Measurements from ENCODE around the gene EDN1.

DNA sequence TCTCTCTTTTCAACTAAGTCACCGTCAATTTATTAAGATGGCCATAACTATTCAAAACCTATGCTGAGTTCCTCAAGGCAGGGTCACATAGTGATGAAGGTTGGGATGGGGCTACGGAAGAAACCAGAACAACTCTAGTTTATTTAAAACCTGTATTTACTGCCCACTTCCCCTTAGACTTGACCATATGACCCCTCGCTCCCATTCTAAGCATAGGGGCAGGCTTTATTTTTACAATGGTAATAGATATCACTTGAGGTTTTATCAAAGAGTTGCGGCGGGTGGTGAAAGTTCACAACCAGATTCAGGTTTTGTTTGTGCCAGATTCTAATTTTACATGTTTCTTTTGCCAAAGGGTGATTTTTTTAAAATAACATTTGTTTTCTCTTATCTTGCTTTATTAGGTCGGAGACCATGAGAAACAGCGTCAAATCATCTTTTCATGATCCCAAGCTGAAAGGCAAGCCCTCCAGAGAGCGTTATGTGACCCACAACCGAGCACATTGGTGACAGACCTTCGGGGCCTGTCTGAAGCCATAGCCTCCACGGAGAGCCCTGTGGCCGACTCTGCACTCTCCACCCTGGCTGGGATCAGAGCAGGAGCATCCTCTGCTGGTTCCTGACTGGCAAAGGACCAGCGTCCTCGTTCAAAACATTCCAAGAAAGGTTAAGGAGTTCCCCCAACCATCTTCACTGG is 5.5 kb downstream of the EDN1 start:
- TF ChIP-seq, protein P1, sequence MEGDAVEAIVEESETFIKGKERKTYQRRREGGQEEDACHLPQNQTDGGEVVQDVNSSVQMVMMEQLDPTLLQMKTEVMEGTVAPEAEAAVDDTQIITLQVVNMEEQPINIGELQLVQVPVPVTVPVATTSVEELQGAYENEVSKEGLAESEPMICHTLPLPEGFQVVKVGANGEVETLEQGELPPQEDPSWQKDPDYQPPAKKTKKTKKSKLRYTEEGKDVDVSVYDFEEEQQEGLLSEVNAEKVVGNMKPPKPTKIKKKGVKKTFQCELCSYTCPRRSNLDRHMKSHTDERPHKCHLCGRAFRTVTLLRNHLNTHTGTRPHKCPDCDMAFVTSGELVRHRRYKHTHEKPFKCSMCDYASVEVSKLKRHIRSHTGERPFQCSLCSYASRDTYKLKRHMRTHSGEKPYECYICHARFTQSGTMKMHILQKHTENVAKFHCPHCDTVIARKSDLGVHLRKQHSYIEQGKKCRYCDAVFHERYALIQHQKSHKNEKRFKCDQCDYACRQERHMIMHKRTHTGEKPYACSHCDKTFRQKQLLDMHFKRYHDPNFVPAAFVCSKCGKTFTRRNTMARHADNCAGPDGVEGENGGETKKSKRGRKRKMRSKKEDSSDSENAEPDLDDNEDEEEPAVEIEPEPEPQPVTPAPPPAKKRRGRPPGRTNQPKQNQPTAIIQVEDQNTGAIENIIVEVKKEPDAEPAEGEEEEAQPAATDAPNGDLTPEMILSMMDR (IDR thresholded peaks at IDR 0.05): no peak
- no peak for TF ChIP-seq POLR2A (IDR thresholded peaks at IDR 0.05)
